ENCODE measurements around the gene MIX23. TPM values are rescaled to one million over a fixed set of nuclear protein-coding genes. Genes with fewer than 3 reads are reported as not detected.

The MIX23 gene
- total and polyA plus RNA-seq, 2 of the 4 experiments (the other 2 are of a cell fraction): 10.0 to 26.7 TPM

- Histone ChIP-seq H3K9me3 (ENCODE audit: control insufficient read depth, insufficient read depth, low read length) (no peaks in the 10 kb centered on the region), H3K18ac (ENCODE audit: low read depth, low read length) (no peak overlapping the region), H3K79me1 (ENCODE audit: low read depth in 1 of 2, low read length in 2 of 2) (peaks cover 3% of the 10 kb centered on the region in 2 experiments; a peak in 3 of 4 replicates), H2AFZ (replicated peaks; ENCODE audit: low read length, poor library complexity) (no peak overlapping the region), H3K36me3 (ENCODE audit: control insufficient read depth, insufficient read depth, low read length) (peaks cover 15% of the 10 kb centered on the region), H3K27me3 (ENCODE audit: control insufficient read depth, insufficient read depth, low read length) (no peaks in the 10 kb centered on the region), H3K9me1 (ENCODE audit: insufficient read depth, low read length) (no peaks in the 10 kb centered on the region), H4K20me1 (ENCODE audit: insufficient read depth, low read length) (no peaks in the 10 kb centered on the region), H3K9ac (ENCODE audit: low read depth, low read length) (no peak overlapping the region), H2AK9ac (replicated peaks; ENCODE audit: low read depth, low read length, poor library complexity) (no peak overlapping the region), H2BK20ac (ENCODE audit: low read depth, low read length) (no peak overlapping the region), H3K27ac (ENCODE audit: insufficient read depth, low read length) (no peak overlapping the region), H3K4ac (ENCODE audit: low read depth, low read length) (no peak overlapping the region), H4K8ac (ENCODE audit: low read depth in 2 of 2, low read length in 2 of 2) (no peak overlapping the region), H3K23ac (ENCODE audit: low read depth, low read length) (no peak overlapping the region), H2AK5ac (ENCODE audit: low read depth, low read length) (no peak overlapping the region), H2BK5ac (ENCODE audit: low read depth, low read length, poor library complexity, severe bottlenecking) (no peak overlapping the region), H3K14ac (replicated peaks; ENCODE audit: low read depth, low read length) (no peak overlapping the region), H4K5ac (ENCODE audit: low read depth, low read length) (no peak overlapping the region), H3K4me1 (ENCODE audit: control insufficient read depth, insufficient read depth, low read length) (no peaks in the 10 kb centered on the region), H2BK15ac (ENCODE audit: low read depth, low read length) (no peak overlapping the region), H3K4me3 (ENCODE audit: insufficient read depth, low read depth, low read length) (no peak overlapping the region), H2BK120ac (ENCODE audit: low read depth, low read length) (no peak overlapping the region), H4K91ac (ENCODE audit: insufficient read depth, low read depth, low read length) (no peak overlapping the region), H3K56ac (ENCODE audit: extremely low read depth, insufficient read depth, low read length) (no peak overlapping the region), H3K4me2 (ENCODE audit: low read depth, low read length) (no peak overlapping the region)
- ATAC-seq (ENCODE audit: low read depth) (no peak), DNase-seq (no peak)
- BruUV-seq (replicated peaks): no TSS peak
- intact Hi-C loops (cut with micrococcal nuclease): no loop called here
- CTCF ChIA-PET: no interaction called here
- dilution Hi-C loops (cut with HindIII; ENCODE audit: low sequenced_read_pairs, unreplicated experiment): no loop called here
- in situ Hi-C loops (cut with MboI; ENCODE audit: low sequenced_read_pairs): no loop called here
- POLR2A ChIA-PET (ENCODE audit: unreplicated experiment): no interaction called here
- no peak for TF ChIP-seq CEBPB (IDR thresholded peaks at IDR 0.05; ENCODE audit: low read depth, low read length)
- no peak for TF ChIP-seq FOS (IDR thresholded peaks at IDR 0.05; ENCODE audit: low read depth, low read length)
- TF ChIP-seq MAFK (IDR thresholded peaks at IDR 0.05; ENCODE audit: low read depth, low read length): no peak
- no peak for TF ChIP-seq ELK1 (IDR thresholded peaks at IDR 0.05; ENCODE audit: borderline replicate concordance, low read depth, low read length)
- TF ChIP-seq CTCF (conservative IDR thresholded peaks at IDR 0.05; ENCODE audit: low read depth, low read length): no peak
- no peak for TF ChIP-seq MAZ (IDR thresholded peaks at IDR 0.05; ENCODE audit: borderline replicate concordance, low read depth, low read length)
- WGBS, 2 experiments (ENCODE audit: extremely low coverage in 2 of 2, insufficient read length in 1 of 2): 100% methylated on average over 2 of the region's 3 CpGs; no CpG with 5 or more reads in 1 of the 2 experiments
Observed at GRCh38 chr3:122405015-122405414, 22.0 kb upstream of the MIX23 start.
